Tongue (tissue), 2 donors: ENCODE data around the gene IFI30. TPM values are rescaled to one million over a fixed set of nuclear protein-coding genes. Genes with fewer than 3 reads are reported as not detected.
A peak's percentile ranks its signal among the peaks of the same experiment; 100 is the strongest.
"Not testable (repeated sequence)": the region's sequence is repeated elsewhere in the genome, so short reads cannot be mapped to it uniquely, and the experiment has no call there.

Experiments used
- DNase-seq: peaks from one replicate; pipeline ENCODE4 v3.0.0-alpha.2; 2015
- total RNA-seq: library from RNA; depleted of rRNA; stranded (reverse); fragments of >200 nt; gene quantifications from one replicate; pipeline ENCODE4 v1.2.3, GENCODE V29; 2014

Gene IFI30
- total RNA-seq, 1 donor from 2014 or later, result 0.21 TPM

DNA sequence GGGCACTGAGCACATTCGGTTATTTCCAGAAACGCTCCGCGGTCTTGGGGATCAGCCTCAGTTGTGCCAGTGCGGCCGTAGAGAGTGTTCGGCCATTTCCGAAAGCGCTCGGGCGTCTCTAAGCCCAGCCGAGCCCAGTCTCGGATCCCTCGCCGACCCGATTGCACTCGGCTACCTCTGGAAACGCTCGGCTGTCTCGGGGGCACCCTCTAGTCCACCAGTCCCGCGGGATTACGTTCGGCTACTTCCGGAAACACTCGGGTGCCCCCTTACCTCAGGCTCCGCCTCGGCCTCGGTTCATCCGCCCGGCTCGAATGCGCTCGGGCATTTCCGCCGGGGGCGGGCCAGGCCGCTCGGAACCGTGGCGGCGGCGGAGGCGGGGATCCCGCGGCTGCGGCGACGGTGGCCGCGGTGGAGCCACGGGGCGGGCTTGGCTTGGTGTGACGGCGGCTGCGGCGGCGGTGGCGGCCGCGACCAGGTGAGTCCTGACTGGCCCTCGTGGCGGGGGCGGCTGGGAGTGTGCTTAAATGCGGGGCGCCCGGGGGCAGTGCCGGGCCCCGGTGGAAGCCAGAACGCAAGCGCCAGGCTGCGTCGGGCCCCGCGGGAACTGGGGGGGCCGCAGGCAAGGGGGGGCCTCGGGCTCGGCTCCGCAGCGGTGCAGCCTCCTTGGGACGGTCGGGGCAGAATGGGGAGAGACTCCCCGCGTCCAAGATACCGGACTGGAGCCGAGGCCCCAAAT is 20.6 kb upstream of the IFI30 start, which contains the start of gene PIK3R2:
TSS of gene PIK3R2 (plus strand) at position 347 of the 739 bp plus-strand sequence. CDS start 2,717 bp downstream, outside the sequence.
- DNase-seq, result peak; percentile 100

DNA sequence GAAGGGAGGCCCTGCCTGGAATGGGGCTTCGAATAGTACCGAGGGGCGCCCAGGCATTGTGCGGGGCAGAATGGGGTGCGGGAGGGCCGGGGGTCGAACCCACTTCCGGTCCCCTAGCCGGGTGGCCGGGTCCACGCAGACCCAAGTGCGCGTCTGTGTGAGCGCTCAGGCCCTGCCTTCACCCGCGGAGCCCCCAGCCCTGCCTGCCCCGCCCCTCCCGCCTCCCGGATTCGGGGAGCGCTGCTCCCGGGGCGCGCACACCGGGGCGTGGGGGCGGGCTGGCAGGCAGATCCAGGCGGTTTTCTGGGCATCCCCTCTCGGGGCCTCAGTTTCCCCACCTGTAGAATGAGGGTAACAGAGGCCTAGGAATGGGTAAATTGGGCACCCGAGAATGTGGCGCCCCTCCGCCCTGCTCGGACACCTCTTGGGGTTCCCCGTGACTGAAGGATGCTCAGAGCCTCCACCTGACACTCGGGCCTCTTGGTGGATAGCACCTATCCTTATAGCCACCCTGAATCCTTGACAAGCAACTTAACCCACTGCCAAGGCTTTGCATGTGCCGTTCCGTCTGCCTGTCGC is 20.0 kb upstream of the IFI30 start:
- DNase-seq, result no peak

DNA sequence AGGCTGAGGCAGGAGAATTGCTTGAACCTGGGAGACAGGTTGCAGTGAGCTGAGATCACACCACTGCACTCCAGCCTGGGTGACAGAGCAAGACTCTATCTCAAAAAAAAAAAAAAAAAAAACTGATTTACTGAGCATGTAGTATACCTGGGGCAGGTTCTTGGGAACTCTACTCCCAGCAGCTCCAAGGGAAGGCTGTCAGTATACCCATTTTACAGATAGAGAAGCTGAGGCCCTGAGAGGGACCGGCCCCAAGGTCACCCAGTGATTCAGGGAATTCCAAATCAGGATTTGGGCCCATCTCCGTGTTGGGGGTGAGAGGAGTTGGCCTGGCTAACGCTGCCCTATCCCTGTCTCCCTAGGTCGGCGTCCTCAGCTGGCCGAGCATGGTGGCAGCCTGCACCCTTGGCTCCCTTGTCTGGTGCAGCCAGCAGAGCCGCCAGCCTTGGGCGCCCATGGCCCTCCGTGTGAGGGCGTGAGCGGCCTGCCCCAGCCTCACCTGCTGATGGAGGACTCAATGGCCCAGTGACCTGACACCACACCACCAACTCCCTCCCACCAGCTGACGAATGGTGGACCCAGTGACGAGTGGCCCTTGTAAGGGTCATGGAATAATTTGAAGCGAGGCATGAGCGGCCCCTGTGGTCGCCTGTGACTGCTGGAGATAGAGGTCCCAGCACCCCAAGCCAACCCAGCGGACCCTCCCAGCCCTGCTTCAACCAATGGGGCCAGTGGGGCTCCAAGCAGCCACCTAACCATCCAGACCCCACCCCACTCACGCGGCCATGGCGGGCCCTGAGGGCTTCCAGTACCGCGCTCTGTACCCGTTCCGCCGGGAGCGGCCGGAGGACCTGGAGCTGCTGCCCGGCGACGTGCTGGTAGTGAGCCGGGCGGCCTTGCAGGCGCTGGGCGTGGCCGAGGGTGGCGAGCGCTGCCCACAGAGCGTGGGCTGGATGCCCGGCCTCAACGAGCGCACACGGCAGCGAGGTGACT is 18.2 kb upstream of the IFI30 start:
- DNase-seq, result no peak

DNA sequence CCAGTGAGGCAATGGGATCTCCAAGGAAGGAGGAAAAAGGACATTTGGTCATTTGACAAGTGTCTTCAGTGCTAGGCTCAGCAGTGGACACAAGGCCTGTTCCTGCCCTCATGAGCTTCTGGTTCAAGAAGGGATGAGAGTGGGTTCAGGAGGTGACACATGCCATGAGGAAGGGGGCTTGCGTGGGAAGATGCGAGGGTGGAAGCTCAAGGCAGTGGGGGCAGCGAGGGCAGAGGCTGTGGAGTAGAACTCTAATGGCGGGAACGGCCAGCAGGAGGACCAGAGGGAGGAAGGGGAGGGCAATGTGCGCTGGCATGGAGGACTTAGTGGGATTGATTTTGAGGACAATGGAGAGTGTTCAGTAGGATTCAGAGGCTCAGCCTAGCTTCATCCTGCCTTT is 17.3 kb upstream of the IFI30 start:
- no peak for DNase-seq

DNA sequence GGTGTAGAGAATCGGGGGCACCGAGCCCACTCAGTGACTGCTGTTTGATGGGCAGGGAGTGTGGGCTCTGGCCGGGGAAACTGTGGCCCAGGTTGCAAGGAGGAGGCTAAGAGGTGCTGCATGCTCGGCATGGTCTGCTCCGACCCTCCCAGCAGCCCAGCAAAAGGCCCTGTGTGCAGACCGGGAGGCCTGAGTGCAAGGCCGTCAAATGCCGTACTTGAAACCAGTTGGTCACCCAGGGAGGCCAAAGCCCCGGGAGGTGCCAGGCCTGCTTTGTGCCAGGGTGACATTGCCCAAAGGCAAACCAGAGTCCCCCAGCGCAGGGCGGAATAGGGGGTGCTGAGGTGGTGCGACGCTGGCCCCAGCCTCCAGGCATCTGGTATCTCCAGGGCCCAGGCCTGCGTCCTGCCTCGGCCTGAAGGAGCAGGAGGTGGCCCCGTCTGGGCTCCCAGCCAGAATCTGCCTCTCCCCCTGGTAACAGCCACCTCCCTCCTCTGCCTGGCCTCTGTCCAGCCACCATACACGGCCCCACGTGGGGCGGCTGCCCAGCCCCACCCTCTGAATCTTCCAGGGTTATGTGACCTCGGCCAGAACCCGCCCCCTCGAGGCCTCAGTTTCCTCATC is 16.7 kb upstream of the IFI30 start:
- DNase-seq, result peak; percentile 98

DNA sequence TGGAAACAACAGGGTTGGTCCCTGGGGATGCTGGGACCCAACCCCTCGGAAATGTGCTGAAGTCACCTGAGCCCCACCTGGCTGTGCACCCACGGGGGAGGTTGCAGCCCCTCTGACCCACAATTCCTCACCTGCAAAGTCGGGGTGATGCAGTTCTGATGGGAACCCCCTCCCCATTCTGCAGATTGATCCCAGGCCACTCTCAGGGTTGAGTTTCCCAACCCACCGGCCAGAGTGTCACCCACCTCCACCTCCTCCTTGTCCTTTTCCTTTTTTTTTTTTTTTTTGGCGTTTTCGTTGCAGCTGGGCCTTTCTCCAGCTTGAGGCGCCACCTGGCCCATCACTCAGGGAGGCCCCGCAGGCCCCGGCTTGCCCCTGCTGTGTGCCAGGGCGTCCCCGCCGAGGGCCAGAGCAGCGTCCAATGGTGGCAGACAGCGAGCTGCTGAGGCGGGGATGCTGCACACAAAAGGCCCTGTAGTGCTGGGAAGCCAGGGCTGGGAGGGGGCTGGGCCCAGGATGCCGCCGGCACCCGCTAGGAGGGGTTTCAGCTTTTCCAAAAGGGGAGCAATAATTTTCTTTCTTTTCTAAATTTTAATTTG is 16.0 kb upstream of the IFI30 start:
- DNase-seq, result peak; percentile 96

DNA sequence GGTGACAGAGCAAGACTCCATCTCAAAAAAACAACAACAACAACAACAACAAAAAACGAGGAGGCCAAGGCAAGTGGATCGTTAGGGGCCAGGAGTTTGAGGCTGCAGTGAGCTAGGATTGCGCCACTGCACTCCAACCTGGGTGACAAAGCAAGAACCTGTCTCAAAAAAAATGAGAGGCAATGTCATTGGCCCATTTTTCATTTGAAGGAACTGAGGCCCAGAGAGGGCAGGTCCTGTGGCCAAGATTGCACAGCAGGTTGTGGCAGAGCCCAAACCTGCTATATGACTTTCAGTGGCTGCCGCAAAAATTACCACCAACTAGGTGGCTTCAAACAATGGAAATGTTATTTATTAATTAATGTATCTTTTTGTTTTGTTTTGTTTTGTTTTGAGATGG is 15.1 kb upstream of the IFI30 start:
- DNase-seq, result no peak

DNA sequence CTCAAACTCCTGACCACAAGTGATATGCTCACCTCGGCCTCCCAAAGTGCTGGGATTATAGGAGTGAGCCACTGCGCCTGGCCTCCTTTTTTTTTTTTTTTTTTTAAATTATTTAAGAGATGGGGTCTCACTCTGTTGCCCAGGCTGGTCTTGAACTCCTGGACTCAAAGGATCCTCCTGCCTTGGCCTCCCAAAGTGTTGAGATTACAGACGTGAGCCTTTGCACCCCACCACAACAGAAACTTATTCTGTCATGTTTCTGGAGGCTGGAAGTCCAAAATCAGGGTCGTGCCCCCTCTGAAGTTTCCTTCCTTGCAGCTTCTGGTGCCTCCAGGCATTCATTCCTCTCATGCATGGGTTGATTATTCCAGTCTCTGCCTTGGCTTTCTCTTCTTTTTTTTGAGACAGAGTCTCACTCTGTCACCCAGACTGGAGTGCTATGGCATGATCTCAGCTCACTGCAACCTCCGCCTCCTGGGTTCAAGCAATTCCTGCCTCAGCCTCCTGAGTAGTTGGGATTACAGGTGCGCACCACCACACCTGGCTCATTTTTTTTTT is 14.5 kb upstream of the IFI30 start:
- DNase-seq, result not testable (repeated sequence)

DNA sequence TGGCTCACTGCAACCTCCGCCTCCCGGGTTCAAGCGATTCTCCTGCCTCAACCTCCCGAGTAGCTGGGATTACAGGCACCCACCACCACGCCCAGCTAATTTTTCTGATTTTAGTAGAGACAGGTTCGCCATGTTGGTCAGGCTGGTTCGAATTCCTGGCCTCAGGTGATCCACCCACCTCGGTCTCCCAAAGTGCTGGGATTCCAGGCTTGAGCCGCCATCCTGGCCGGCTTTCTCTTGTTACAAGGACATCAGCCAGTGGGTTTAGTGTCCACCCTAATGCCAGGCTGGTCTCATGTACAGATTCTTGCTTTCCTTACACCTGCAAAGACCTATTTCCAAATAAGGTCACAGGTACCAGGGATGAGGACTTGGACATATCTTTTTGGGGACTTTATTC is 13.8 kb upstream of the IFI30 start:
- DNase-seq, result no peak

DNA sequence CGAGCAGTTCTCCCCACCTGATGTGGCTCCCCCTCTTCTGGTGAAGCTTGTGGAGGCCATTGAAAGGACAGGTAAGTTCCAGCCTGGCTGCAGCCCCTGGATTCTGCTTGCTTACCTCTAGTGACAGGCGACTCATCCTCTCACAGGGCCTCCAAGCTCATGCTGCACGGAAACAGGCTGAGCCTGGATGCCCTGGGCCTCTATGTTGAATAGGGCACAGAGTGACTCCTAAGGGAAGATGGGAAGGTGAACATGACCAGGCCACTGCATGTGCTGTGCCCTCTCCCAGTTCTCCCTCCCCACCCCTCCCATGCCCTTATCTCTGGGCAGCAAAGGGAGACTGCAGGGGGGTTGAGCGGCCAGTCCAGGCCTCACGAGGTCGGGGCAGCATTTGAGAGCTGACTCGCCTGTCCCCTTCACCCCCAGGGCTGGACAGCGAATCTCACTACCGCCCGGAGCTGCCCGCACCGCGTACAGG is 13.1 kb upstream of the IFI30 start:
- DNase-seq, result no peak

DNA sequence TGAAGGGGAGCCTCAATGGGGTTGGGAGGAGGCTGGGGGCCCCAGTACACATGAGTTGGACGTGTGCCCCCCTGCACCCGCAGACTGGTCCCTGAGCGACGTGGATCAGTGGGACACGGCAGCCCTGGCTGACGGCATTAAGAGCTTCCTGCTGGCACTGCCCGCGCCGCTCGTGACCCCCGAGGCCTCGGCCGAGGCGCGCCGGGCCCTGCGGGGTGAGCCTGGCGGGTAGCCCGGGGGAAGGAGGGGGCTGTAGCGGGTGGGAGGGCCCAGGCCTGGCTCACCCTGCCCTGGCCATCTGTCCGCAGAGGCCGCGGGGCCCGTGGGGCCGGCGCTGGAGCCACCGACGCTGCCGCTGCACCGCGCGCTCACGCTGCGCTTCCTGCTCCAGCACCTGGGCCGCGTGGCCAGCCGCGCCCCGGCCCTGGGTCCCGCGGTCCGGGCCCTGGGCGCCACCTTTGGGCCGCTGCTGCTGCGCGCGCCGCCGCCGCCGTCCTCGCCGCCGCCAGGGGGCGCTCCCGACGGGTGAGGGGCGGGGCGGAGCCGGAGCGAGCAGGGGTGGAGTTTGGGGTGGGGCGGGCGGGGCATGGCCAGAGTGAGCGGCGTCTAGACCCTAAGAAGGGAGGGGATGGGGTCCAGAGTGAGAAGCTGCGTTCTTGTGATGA is 12.5 kb upstream of the IFI30 start:
- DNase-seq, result peak; percentile 83

DNA sequence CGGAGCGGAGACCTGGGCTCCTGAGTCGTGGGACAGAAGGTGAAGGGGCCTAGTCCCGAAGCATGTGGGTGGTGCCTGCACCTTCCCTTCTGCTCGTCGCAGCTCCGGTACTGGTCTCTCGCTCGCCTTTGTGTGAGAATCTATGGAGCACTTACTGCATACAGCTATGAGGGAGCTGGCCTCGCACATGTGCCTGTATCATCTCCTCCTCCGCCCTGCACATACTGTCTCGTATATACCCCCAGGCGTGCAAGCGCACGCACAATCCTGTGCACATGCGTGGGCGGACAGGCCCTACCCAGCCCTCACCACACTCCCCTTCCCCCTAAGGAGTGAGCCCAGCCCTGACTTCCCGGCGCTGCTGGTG is 12.0 kb upstream of the IFI30 start:
- DNase-seq, result no peak

DNA sequence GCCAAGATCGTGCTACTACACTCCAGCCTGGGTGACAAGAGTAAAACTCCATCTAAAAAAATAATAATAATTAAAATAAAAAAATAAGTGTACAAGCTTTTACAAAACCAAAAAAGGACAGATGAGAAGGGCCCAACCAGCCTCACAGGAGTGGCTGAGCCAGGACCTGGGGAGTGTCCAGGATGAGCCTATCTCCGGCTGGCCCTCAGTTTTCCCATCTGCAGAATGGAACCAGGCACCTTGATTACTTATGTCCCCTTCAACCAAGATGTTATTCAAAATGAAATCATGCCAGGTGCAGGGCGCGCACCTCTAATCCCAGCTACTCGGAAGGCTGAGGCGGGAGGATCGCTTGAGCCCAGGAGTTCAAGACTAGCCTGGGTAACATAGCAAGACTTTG is 9.5 kb upstream of the IFI30 start:
- no peak for DNase-seq

DNA sequence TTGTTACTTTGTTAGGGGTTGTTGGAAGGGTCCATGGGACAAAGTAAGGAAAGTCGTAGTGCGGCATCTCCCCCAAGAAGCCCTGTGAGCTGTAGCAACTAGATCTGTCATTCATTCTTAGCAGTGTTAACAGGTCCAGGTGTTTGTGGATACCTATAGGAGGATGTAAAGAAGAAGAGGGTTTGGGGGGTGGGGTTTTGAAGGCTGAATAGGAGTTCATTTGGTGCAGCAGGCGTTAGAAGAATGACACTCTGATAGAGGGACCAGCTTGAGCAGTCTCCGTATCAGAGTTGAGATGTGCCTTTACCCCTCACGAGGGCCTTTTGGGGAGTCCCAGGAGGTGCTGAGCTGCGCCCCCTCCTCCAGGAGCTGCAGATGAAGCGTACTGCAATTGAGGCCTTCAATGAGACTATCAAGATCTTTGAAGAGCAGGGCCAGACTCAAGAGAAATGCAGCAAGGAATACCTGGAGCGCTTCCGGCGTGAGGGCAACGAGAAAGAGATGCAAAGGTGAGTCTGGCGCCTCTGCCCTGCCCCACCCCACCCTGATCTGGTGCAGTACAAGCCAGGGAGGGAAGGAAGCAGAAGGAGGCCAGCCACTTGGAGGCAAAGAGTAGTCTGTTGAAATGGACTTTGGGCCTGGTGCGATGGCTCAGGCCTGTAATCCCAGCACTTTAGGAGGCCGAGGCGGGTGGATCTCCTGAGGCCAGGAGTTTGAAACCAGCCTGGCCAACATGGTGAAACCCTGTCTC is 7.6 kb upstream of the IFI30 start:
- DNase-seq, result no peak

DNA sequence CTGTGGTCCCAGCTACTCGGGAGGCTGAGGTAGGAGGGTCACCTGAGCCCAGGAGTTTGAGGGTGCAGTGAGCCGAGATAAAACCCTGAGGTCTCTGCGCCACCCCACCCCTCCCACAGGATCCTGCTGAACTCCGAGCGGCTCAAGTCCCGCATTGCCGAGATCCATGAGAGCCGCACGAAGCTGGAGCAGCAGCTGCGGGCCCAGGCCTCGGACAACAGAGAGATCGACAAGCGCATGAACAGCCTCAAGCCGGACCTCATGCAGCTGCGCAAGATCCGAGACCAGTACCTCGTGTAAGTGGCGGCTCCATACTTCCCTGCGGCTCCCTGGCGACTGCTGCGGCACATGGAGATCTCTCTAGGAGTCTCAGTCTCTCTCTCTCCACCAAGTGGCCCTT is 6.6 kb upstream of the IFI30 start:
- DNase-seq, result no peak

DNA sequence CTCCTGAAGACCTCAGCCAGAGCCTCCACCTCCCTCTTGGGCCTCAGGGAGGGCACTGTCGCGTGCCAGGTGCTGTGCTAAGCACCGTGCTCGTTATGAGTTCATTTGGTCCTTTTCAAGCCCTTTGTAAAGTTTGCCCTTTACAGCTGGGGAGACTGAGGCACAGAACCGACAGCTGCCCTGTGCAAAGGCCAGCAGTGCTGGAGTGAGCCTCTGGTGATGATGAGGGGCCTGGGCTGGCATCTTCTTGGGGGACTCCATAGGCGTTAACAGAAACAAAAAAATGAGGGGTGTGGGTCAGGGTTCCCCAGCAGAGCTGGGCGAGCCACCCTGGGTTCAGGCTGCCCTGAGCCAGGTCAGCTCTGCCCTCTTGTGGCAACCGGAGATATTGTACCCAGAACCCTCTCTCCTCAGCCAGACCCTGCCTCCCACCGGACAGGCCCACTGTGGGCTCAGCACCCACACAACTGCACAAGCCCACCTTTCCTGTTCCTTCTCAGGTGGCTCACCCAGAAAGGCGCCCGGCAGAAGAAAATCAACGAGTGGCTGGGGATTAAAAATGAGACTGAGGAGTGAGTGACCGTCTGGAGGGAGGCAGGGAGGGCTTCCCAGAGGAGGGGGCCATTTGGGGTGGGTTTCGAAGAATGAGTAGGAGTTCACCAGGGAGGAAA is 5.5 kb upstream of the IFI30 start:
- no peak for DNase-seq

DNA sequence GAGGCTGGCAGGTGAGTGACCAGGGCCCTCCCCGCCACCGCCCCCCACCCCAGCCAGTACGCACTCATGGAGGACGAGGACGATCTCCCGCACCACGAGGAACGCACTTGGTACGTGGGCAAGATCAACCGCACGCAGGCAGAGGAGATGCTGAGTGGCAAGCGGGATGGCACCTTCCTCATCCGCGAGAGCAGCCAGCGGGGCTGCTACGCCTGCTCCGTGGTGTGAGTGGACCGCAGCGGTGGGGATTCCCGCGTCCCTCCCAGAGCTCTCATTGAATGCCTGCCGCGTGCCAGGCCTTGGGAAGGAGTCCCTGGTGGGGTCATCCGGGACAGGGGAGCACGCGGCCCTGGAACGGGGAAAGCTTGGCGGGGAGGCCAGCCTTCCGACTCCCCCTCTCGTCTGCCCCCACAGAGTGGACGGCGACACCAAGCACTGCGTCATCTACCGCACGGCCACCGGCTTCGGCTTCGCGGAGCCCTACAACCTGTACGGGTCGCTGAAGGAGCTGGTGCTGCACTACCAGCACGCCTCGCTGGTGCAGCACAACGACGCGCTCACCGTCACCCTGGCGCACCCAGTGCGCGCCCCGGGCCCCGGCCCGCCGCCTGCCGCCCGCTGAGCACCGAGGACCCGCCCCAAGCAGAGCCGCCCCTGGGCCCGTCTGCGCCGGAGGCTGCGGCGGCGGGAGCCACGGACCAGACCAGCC is 4.8 kb upstream of the IFI30 start:
- no peak for DNase-seq

DNA sequence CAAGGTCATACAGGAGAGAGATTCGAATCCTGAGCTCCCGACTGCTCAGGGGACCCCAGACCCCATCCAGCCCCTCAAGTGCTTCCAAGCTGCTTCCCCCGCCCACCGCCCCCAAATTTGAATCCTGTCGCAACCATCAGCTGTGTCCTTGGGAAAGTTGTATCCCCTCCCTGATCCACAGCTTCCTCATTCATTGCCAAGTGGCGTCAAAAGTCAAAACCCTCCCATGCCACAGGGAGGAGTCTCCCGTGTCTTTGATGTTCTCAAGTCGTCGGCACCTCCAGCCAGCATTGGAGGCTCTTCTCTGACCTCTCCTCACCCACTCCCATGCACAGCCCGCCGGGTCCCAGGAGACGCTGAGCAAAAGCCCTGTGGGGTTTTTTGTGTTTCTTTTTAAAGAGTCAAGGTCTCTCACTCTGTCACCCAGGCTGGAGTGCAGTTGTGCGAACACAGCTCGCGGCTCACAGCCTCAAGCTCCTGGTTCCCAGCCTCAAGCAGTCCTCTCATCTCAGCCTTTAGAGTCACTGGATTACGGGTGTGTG is 2.8 kb upstream of the IFI30 start:
- DNase-seq, result no peak
